Mesenchymal stem cell (in vitro differentiated cells and primary cell): ENCODE results near the gene RTL1.

Source experiments
- DNase-seq: peaks from one replicate; pipeline ENCODE4 v3.0.0-alpha.2; 2013
- H2AFZ ChIP-seq: one replicate; pipeline ENCODE4 v1.6.1; 2013; ENCODE audit warnings: low read depth, mild to moderate bottlenecking, control low read depth, inconsistent platforms, low read length, moderate library complexity
- H2AK5ac ChIP-seq: 2 replicates; pipeline ENCODE4 v1.6.1; 2013; ENCODE audit warnings: low read length, moderate library complexity, mild to moderate bottlenecking, inconsistent platforms; ENCODE audit not compliant: severe bottlenecking
- H2BK120ac ChIP-seq: one replicate; pipeline ENCODE4 v1.6.1; 2013; ENCODE audit warnings: low read depth, mild to moderate bottlenecking, inconsistent platforms, low read length, moderate library complexity
- H2BK12ac ChIP-seq, 2 experiments: one replicate each; pipeline ENCODE4 v1.6.1; 2013; ENCODE audit warnings: inconsistent platforms in 2 of 2, low read length in 2 of 2, mild to moderate bottlenecking in 2 of 2, moderate library complexity in 2 of 2, control low read depth in 1 of 2
- H2BK15ac ChIP-seq: one replicate; pipeline ENCODE4 v1.6.1; 2013; ENCODE audit warnings: mild to moderate bottlenecking, low read depth, inconsistent platforms; ENCODE audit not compliant: poor library complexity, severe bottlenecking
- H2BK5ac ChIP-seq: 2 replicates; pipeline ENCODE4 v1.6.1; 2013; ENCODE audit warnings: low read depth, mild to moderate bottlenecking, low read length, control low read depth, inconsistent platforms; ENCODE audit not compliant: poor library complexity, severe bottlenecking
- H3K14ac ChIP-seq, 2 experiments: one replicate each; pipeline ENCODE4 v1.6.1; 2013; ENCODE audit warnings: inconsistent platforms in 2 of 2, low read length in 2 of 2, control low read depth in 1 of 2, mild to moderate bottlenecking in 1 of 2, moderate library complexity in 1 of 2
- H3K18ac ChIP-seq, 2 experiments: one replicate each; pipeline ENCODE4 v1.6.1; 2013; ENCODE audit warnings: inconsistent platforms in 2 of 2, low read length in 2 of 2, control low read depth in 1 of 2, low read depth in 1 of 2, mild to moderate bottlenecking in 1 of 2
- H3K23ac ChIP-seq, 2 experiments: one replicate each; pipeline ENCODE4 v1.6.1; 2013; ENCODE audit warnings: inconsistent platforms in 2 of 2, low read length in 2 of 2, mild to moderate bottlenecking in 2 of 2, moderate library complexity in 2 of 2, control low read depth in 1 of 2
- H3K27ac ChIP-seq: 2 replicates; pipeline ENCODE4 v1.5.1; 2013; ENCODE audit warnings: mild to moderate bottlenecking, moderate library complexity, low read length, control low read depth, inconsistent platforms; ENCODE audit not compliant: poor library complexity, severe bottlenecking
- H3K27me3 ChIP-seq, 2 experiments: 2 replicates each; pipeline versions ENCODE4 v1.6.1 to v1.7.0; 2013; ENCODE audit warnings: low read length in 2 of 2, mild to moderate bottlenecking in 2 of 2, moderate library complexity in 2 of 2, control low read depth in 1 of 2, inconsistent platforms in 1 of 2; ENCODE audit not compliant: control insufficient read depth in 1 of 2, insufficient read depth in 1 of 2
- H3K36me3 ChIP-seq, 2 experiments: 2 replicates each; pipeline versions ENCODE4 v1.6.1 to v1.7.0; 2013; ENCODE audit warnings: low read length in 2 of 2, control low read depth in 1 of 2, inconsistent platforms in 1 of 2, low read depth in 1 of 2, mild to moderate bottlenecking in 1 of 2; ENCODE audit not compliant: insufficient read depth in 2 of 2, control insufficient read depth in 1 of 2
- H3K4ac ChIP-seq, 2 experiments: one replicate each; pipeline ENCODE4 v1.6.1; 2013; ENCODE audit warnings: inconsistent platforms in 2 of 2, low read length in 2 of 2, mild to moderate bottlenecking in 2 of 2, moderate library complexity in 2 of 2, control low read depth in 1 of 2, low read depth in 1 of 2
- H3K4me1 ChIP-seq: 2 replicates; pipeline ENCODE4 v1.6.1; 2013; ENCODE audit warnings: low read depth, low read length, control low read depth; ENCODE audit not compliant: control insufficient read depth, insufficient read depth
- H3K4me2 ChIP-seq: 2 replicates; pipeline ENCODE4 v1.6.1; 2013; ENCODE audit warnings: low read length, mild to moderate bottlenecking, inconsistent platforms; ENCODE audit not compliant: poor library complexity, severe bottlenecking
- H3K4me3 ChIP-seq, 2 experiments: 2 replicates each; pipeline versions ENCODE4 v1.5.1 to v1.7.0; 2013; ENCODE audit warnings: low read length in 2 of 2, mild to moderate bottlenecking in 2 of 2, control low read depth in 1 of 2, low read depth in 1 of 2; ENCODE audit not compliant: insufficient read depth in 1 of 2
- H3K79me1 ChIP-seq: replicated peaks from 2 replicates; pipeline ENCODE4 v1.6.1; 2013; ENCODE audit warnings: mild to moderate bottlenecking, control low read depth, low read length, inconsistent platforms; ENCODE audit not compliant: poor library complexity, severe bottlenecking
- H3K9ac ChIP-seq: 2 replicates; pipeline ENCODE4 v1.7.0; 2013; ENCODE audit warnings: mild to moderate bottlenecking, low read length, moderate library complexity
- H3K9me3 ChIP-seq: 2 replicates; pipeline ENCODE4 v1.7.0; 2013; ENCODE audit warnings: mild to moderate bottlenecking, low read length; ENCODE audit not compliant: control insufficient read depth
- H4K8ac ChIP-seq: one replicate; pipeline ENCODE4 v1.6.1; 2013; ENCODE audit warnings: inconsistent platforms, mild to moderate bottlenecking, low read length, moderate library complexity
- H4K91ac ChIP-seq: one replicate; pipeline ENCODE4 v1.6.1; 2013; ENCODE audit warnings: mild to moderate bottlenecking, low read length, inconsistent platforms
- WGBS: methylation state at CpG from one replicate; pipeline ENCODE4 v1.1.7; 2013; ENCODE audit warnings: mixed read lengths; 5-methylcytosine and 5-hydroxymethylcytosine counted together

RTL1 gene

GRCh38 chr14:100878271-100879146 lies 25.0 kb downstream of the RTL1 start:
- Histone ChIP-seq H3K23ac (no peak overlapping the region), H3K4me3 (no peak overlapping the region), H2BK120ac (no peak overlapping the region), H2BK12ac (no peak overlapping the region), H3K18ac (no peak overlapping the region), H3K27ac (no peak overlapping the region), H3K4me2 (no peak overlapping the region), H4K91ac (no peak overlapping the region), H4K8ac (no peak overlapping the region), H3K4ac (no peak overlapping the region), H3K9ac (no peak overlapping the region), H3K9me3 (no peaks in the 10 kb centered on the region), H3K36me3 (peaks cover 0 to 38% of the 10 kb centered on the region in 2 experiments), H2AFZ (no peak overlapping the region), H3K27me3 (no peaks in the 10 kb centered on the region), H2AK5ac (no peak overlapping the region), H3K4me1 (no peaks in the 10 kb centered on the region), H2BK5ac (no peak overlapping the region), H2BK15ac (no peak overlapping the region), H3K79me1 (no peaks in the 10 kb centered on the region), H3K14ac (no peak overlapping the region)
- DNase-seq, result no peak
- 88% methylated on average over 10 of the region's 11 CpGs for WGBS

GRCh38 chr14:100875861-100876590 lies 27.5 kb downstream of the RTL1 start:
- Histone ChIP-seq H3K79me1 (no peaks in the 10 kb centered on the region), H3K27ac (no peak overlapping the region), H2BK15ac (no peak overlapping the region), H3K18ac (no peak overlapping the region), H3K9me3 (no peaks in the 10 kb centered on the region), H4K8ac (no peak overlapping the region), H3K4me2 (no peak overlapping the region), H3K4me1 (no peaks in the 10 kb centered on the region), H3K27me3 (no peaks in the 10 kb centered on the region), H2BK120ac (no peak overlapping the region), H3K4ac (no peak overlapping the region), H4K91ac (no peak overlapping the region), H3K36me3 (peaks cover 0 to 17% of the 10 kb centered on the region in 2 experiments), H3K4me3 (no peak overlapping the region), H2BK12ac (no peak overlapping the region), H2AK5ac (no peak overlapping the region), H3K14ac (no peak overlapping the region), H3K9ac (no peak overlapping the region), H2AFZ (no peak overlapping the region), H3K23ac (no peak overlapping the region), H2BK5ac (no peak overlapping the region)
- 83% methylated on average over 17 of the region's 17 CpGs for whole genome bisulfite sequencing
- DNase-seq, result no peak

GRCh38 chr14:100875126-100875525 lies 28.4 kb downstream of the RTL1 start:
- Histone ChIP-seq H2BK5ac (no peak overlapping the region), H3K4me2 (no peak overlapping the region), H3K79me1 (no peaks in the 10 kb centered on the region), H3K9ac (no peak overlapping the region), H3K27ac (no peak overlapping the region), H3K14ac (peak overlapping the region in 1 of 2 experiments; percentile 31), H2AFZ (no peak overlapping the region), H3K4me3 (no peak overlapping the region), H3K27me3 (no peaks in the 10 kb centered on the region), H3K23ac (no peak overlapping the region), H4K91ac (no peak overlapping the region), H2AK5ac (no peak overlapping the region), H3K4me1 (no peaks in the 10 kb centered on the region), H3K18ac (no peak overlapping the region), H2BK12ac (no peak overlapping the region), H4K8ac (no peak overlapping the region), H3K36me3 (peaks cover 0 to 16% of the 10 kb centered on the region in 2 experiments), H2BK15ac (no peak overlapping the region), H3K9me3 (no peaks in the 10 kb centered on the region), H2BK120ac (no peak overlapping the region), H3K4ac (no peak overlapping the region)
- no peak for DNase-seq
- WGBS, result 93% methylated on average over 4 of the region's 6 CpGs

GRCh38 chr14:100874411-100875091 lies 29.0 kb downstream of the RTL1 start:
- Histone ChIP-seq H3K9me3 (no peaks in the 10 kb centered on the region), H3K27ac (no peak overlapping the region), H4K8ac (no peak overlapping the region), H3K4me3 (no peak overlapping the region), H2BK120ac (no peak overlapping the region), H3K27me3 (no peaks in the 10 kb centered on the region), H3K18ac (no peak overlapping the region), H4K91ac (no peak overlapping the region), H2BK15ac (no peak overlapping the region), H3K4ac (no peak overlapping the region), H3K14ac (no peak overlapping the region), H2AK5ac (no peak overlapping the region), H2AFZ (no peak overlapping the region), H2BK5ac (no peak overlapping the region), H2BK12ac (no peak overlapping the region), H3K36me3 (peaks cover 0 to 16% of the 10 kb centered on the region in 2 experiments), H3K4me2 (no peak overlapping the region), H3K9ac (no peak overlapping the region), H3K4me1 (no peaks in the 10 kb centered on the region), H3K23ac (no peak overlapping the region), H3K79me1 (no peaks in the 10 kb centered on the region)
- WGBS, result 91% methylated on average over 21 of the region's 21 CpGs
- DNase-seq, result no peak
